Medulla oblongata (tissue), 1 donor: ENCODE results near the gene MAPK8IP3.

Experiments
- DNase-seq: peaks from one replicate; pipeline ENCODE4 v3.0.0-alpha.2; 2015; ENCODE audit errors: extremely low spot score

The MAPK8IP3 gene

GRCh38 chr16:1740234-1740633, 34.2 kb downstream of the MAPK8IP3 start:
- DNase-seq, result no peak

DNA sequence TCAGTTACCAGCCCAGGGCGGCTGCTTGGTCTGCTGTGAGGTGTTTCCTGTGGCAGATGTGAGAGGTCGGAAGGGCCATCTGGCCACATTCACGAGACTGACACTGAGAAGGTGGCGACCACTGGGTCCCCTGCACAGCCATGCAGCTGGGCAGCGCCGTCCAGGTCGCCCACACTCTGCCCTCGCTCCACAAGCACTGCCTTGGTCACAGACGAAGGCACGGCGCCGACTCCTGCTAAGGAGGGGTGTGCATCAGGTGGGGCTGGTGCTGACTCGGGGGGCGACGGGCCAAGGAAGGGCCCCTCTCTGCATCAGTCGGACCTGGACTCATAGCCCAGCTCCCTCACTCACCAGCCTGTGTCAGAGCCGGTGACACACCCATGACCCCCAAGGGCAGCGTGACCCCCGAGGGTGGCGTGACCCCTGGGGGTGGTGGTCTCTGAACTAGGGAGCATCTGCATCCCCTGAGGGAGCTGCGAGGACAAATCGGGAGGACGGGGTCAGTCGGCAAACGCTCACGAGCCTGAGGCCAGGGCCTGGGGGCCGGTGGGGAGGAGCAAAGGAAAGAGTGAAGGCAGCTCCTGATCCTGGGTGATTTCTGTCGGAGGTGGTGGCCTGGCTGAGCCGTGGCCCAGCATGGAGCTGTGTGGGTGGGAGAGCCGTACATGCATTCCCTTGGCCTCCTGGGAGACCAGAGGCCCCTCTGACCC, 34.9 kb downstream of the MAPK8IP3 start:
- no peak for DNase-seq

- peak; percentile 32 for DNase-seq
These were observed 35.7 kb downstream of the MAPK8IP3 start for GRCh38 chr16:1741553-1742165.

- DNase-seq, result no peak
These were observed 37.7 kb downstream of the MAPK8IP3 start for GRCh38 chr16:1743376-1744337.

DNA sequence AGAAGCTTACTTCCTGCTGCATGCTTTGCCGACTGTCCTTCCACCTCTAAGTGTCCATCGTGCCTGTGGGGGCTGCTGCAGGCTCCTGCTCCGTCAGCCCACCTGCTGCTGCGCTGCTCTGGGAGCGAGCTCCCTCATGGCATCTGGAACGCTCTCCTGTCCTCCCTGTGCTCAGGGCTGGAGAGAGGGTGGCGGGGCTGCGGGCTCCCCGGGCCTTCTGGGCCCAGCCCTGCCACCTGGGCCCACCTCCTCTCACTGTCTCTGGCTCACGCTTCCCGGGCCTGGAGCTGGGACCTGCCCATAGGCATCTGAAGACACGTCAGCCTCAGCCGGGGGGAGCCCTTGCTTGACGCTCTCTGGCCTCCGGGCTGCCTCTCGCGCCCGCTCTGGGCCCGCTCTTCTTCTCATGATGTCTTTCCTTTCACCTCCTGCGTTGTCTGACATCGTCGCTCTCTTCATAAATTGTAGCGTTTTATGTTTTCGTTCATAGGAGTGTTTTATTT, 38.4 kb downstream of the MAPK8IP3 start:
- no peak for DNase-seq

- no peak for DNase-seq
These were observed 39.3 kb downstream of the MAPK8IP3 start for GRCh38 chr16:1745181-1745899.

DNA sequence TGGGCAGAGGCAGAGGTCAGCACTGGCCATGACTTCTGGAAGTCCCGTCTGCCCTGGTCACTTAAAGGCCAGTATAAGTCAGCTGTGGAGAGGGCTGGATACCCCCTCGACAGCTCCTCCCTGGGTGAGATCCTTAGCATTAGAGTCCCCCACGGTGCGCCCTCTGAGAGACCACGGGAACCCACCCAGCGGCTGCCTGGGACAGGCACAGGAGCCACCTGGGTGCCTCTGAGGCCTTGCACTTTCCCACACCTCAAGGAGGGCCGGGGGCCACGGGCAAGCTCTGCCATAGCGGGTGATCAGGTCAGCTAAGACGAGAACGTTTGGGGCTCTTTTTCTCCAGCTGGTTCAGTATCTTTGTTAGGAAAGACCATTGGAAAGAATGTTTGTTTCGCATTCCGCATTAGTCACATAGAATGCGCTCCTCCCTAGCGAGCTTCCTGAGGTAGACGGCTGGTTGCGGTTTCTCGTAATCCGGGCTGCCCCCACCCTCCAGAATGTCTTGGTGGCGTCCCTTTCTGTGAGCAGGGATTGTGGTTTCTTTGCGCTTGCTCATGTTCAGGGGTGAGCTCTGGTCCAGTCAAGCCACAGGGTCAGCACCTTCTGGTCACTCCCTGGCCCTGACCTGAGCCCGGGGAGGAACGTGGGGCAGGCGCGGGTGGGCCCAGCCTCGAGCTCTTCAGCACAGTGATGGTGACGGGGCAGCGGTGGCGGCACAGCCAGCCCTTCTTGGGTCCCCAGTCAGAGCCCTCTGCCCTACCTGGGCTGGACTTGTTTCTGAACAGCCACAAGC, 40.1 kb downstream of the MAPK8IP3 start:
- no peak for DNase-seq

GRCh38 chr16:1746693-1747195, 40.7 kb downstream of the MAPK8IP3 start:
- no peak for DNase-seq

- no peak for DNase-seq
These were observed 41.9 kb downstream of the MAPK8IP3 start for GRCh38 chr16:1747934-1748333.

DNA sequence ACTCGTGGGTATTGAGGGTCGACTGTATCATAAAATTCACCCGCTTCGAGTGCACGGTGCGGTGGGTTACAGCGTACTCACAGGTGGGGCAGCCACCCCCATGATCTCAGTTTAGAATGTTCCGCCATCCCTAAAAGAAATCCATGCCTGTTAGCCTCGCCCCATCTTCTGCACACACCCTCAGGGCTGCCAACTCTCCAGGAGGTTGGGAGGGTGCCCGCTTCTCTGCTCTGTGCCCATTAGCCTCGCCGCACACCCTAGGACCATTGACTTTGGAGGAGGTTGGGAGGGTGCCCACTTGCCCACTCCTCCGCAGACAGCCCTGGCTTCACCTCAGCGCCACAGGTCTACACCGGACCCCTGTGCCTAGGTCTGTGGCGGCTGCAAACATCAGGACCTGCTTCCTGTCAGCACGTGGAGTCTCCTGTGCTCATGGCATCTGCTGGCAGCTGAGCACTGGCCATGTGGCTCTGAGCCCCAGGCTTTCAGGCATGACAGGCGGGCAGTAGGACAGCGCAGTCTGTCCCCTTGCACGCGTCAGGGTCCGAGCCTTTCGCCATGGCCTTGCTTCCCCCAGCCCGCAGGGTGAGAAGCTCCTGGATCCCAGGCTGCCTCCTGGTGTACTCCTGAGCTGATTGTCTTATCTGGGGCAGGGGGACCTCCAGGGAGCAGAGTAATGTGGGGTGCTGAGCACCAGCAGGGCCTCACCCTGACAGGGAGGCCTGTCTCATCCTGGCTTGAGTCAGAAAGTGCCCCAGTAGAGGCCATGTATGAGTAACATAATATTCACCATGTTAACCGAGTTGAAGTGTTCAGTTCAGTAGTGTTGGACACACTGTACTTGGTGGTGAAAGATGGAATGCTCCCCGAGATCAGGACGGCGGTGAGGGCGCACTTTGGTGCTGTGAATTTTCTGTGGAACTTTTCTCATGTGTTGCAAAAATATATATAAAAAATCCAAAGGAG, 43.4 kb downstream of the MAPK8IP3 start:
- no peak for DNase-seq

GRCh38 chr16:1751946-1752345, 46.0 kb downstream of the MAPK8IP3 start:
- DNase-seq, result no peak

- DNase-seq, result no peak
These were observed 46.9 kb downstream of the MAPK8IP3 start for GRCh38 chr16:1752853-1753252.

GRCh38 chr16:1754204-1754603, 48.2 kb downstream of the MAPK8IP3 start:
- no peak for DNase-seq

DNA sequence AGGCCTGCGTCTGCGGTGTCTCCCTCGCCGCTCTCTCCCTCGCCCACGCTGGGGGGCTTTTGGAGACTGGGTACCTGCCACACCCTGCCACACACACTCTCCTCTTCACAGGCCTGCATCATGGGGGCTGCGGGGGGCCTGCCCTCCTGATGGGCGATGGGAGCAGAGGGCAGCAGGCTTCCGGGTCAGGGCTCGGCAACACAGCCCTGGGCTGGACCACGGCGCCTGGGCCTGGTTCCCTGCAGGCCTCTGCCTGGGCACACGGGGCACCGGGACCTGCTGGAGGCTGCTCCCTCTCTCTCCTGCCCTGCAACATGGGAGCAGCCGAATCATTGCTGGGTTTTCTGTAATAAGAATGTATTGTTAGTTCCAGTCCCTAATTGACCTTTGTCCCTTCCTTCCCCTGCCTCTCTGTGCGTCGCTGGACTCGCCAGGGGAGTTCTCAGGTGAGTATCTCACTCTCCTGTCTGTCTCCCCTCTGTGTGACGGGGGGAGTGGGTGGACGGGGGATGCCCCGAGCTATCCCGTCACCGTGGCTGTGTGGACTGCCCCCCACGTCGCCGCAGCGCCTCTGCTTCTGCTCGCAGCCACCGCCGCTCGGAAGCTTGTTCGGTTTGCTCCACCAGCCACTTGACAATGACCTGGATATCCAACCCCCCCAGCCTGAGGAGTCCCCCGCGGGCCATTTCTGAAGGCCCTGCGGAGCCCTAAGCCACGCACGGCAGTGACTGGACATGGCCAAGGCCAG, 51.9 kb downstream of the MAPK8IP3 start:
- DNase-seq, result no peak

DNA sequence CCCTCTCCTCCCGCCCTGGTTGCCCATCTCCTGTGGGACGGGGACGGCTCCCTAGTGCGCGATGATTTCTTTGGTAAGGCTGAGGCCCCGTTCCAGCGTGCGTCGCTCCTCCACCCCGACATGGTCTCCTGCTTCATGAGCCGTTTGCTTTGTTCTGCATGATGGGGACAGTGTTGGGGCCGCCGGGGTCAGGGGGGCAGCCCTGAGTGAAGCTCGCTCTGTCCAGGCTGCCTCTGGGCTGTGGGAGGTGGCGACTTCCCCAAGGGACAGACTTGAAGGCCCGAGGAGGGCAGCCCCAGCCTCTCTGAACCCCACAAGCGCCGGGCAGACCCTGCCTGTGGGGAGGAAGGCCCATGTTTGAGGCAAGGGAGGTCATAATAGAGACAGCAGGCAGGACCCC, 52.9 kb downstream of the MAPK8IP3 start:
- no peak for DNase-seq

- no peak for DNase-seq
These were observed 53.5 kb downstream of the MAPK8IP3 start for GRCh38 chr16:1759511-1759910.

DNA sequence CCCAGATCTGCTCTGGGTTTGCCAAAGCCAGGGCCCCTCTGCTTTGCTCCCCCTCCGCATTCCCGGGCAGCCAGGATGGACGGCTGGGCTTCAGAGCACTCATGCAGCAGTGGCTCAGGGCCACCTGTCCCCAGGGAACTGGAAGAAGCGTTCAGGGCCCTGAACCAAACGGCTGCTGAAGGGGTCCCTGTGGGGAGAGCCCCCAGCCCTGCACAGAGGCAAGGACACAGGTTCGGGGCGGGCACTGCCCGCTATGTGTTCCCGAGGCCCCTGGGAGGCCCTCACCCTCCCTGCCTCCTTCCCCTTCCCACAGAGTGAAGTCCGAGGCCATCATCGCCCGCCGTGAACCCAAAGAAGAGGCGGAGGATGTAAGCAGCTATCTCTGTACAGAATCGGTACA, 54.9 kb downstream of the MAPK8IP3 start:
- no peak for DNase-seq

DNA sequence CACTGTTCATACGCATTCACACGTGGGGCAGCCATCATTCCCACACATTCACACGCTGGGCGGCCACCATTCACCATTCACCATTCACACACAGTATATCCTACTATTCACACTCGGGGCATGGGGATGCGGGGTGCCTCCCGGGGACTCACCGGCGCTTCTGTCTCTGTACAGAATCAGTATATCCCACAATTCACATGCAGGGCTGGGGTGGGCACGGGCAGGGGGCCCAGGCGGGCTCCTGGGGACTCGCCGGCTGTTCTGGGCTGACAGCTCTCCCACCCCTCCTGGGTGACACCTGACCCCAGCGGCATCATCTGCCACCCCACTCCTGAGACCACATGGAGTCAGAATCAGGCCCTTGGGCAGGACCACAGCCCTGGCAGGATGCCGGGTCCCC, 55.8 kb downstream of the MAPK8IP3 start:
- DNase-seq, result no peak
